ENCODE measurements around the gene SPATS2L.

SPATS2L gene

GRCh38 chr2:200306196-200306930 lies at the start of gene SPATS2L:
SPATS2L (plus strand) TSS chr2:200306693; CDS start chr2:200389245, 82,552 bp downstream.
- peak; percentile 63 for TF ChIP-seq POLR2A (IDR thresholded peaks at IDR 0.05; ENCODE audit: low read depth, low read length)
- DNase-seq (ENCODE audit: insufficient read length, low spot score) (peak; percentile 52), FAIRE-seq (peak; percentile 81)

GRCh38 chr2:200257570-200257969 lies 48.9 kb upstream of the SPATS2L start:
- no peak for FAIRE-seq
- no peak for DNase-seq (ENCODE audit: insufficient read length, low spot score)
- no peak for TF ChIP-seq POLR2A (IDR thresholded peaks at IDR 0.05; ENCODE audit: low read depth, low read length)

DNA sequence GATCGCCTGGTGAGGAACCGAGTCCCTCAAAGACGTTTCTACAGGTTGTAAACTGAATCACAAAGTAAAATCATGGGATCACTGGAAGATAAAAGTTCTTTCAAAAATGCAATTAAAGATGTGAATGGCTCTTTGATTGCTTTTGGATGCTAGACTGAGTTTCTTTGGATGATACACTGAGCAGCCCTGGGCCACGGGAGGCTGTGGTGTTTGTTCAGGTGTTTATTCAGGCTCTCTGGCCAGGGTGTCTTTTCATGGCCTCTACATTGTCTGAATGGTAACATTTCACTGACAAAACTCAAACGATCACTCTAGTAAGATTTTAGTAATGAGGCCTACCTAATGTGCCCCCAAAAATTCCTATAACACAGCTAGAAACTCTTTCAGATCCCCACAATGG lies 48.4 kb upstream of the SPATS2L start:
- DNase-seq (ENCODE audit: insufficient read length, low spot score) (no peak), FAIRE-seq (no peak)
- no peak for TF ChIP-seq POLR2A (IDR thresholded peaks at IDR 0.05; ENCODE audit: low read depth, low read length)

DNA sequence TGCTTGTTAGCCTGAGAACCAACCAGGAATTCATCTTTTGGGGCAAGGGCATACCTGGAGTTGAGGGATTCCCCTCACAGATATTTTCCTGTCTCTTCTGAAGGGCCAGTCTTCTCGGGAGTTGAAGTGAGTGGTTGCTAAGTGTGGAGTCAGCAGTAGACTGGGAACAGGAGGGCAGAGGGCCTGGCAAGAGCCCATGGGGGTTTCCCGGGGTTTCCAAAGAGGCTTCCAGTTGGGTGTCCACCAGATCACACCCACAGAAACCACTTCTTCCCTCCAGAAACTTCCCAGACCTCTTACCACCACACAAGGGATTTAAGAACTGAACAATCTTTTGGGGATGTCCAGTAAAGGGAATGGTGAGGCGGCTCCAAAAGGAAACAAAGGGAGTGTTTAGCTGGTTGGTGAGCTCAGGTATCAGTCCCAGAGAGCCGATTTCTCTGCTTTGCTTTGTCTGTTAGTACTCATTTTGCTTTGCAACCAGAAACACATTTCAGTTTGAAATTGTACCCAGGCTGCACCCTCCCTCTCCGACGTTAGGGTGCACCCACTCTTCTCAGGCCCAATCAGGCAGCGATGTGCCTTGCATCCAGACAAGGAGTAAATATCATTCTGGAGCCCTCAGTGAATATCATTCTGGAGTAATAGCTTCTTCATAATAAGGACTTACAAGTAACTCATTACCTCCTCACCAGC lies 47.5 kb upstream of the SPATS2L start:
- DNase-seq (ENCODE audit: insufficient read length, low spot score) (no peak), FAIRE-seq (no peak)
- no peak for TF ChIP-seq POLR2A (IDR thresholded peaks at IDR 0.05; ENCODE audit: low read depth, low read length)

- DNase-seq (ENCODE audit: insufficient read length, low spot score) (no peak), FAIRE-seq (no peak)
- TF ChIP-seq POLR2A (IDR thresholded peaks at IDR 0.05; ENCODE audit: low read depth, low read length) = no peak
Observed at GRCh38 chr2:200259577-200259957, 46.9 kb upstream of the SPATS2L start.

DNA sequence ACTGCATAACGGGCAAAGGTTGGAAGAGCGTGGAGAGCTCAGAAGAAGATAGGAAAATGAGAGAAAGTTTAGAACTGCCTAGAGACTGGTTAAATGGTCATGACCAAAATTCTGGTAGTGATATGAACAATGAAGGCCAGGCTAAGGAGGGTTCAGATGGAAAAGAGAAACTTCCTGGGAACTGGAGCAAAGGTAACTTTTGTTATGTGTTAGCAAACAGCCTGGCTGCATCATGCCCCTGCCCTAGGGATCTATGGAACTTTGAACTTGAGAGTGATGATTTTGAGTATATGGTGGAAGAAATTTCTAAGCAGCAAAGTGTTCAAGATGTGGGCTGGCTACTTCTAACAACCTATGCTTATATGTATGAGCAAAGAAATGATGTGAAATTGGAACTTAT lies 44.4 kb upstream of the SPATS2L start:
- no peak for DNase-seq (ENCODE audit: insufficient read length, low spot score)
- FAIRE-seq = no peak
- no peak for TF ChIP-seq POLR2A (IDR thresholded peaks at IDR 0.05; ENCODE audit: low read depth, low read length)

DNA sequence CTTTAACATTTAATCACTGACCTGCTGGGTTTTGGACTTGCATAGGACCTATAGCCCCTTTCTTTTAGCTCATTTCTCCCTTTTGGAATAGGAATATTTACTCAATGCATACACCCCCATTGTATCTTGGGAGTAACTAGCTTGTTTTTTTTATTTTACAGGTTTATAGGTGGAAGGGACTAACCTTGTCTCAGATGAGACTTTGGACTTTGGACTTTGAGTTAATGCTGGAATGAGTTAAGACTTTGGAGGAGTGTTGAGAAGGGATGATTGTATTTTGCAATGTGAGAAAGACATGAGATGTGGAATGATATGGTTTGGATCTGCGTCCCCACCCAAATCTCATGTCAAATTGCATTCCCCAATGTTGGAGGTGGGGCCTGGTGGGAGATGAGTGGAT lies 43.2 kb upstream of the SPATS2L start:
- no peak for TF ChIP-seq POLR2A (IDR thresholded peaks at IDR 0.05; ENCODE audit: low read depth, low read length)
- no peak for FAIRE-seq

DNA sequence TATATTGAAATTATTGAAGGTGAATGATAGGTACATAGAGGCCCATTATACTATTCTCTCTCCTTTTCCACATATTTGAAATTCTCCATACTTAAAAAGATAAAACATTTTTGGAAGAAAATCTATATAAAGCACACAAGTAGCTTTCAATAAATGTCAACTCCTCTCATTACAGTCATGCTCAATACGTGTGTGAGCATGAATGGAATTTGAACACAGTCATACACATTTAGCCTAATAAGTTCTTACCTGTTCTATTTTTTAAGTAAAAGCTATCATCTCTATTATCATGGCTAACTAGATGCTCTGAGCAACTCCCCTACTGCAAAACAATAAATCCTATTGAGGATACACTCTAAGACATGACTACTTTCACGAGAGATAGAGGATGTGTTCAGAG lies 41.9 kb upstream of the SPATS2L start:
- FAIRE-seq = no peak
- DNase-seq (ENCODE audit: insufficient read length, low spot score) = no peak
- no peak for TF ChIP-seq POLR2A (IDR thresholded peaks at IDR 0.05; ENCODE audit: low read depth, low read length)

More for the DNA sequence above, 43.2 kb upstream of the SPATS2L start:
- no peak for DNase-seq (ENCODE audit: insufficient read length, low spot score)

DNA sequence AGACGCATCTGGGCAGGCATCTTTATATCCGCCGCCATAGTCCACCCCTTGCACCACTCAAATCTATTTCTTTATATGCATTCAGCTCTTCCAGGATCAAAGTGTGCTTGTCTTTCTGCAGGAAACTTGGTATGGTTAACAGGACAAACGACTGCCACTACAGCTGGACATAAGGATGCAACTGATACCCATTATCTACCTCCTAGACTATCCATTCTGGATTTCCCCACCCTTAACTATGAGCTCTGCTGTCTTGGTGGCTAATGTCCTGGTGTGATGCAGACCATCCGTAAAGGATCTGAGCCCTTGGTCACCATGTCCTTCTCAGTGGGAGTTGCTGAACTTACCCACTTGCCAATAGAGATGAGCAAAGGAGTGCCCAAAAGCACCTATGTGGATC lies 40.1 kb upstream of the SPATS2L start:
- no peak for TF ChIP-seq POLR2A (IDR thresholded peaks at IDR 0.05; ENCODE audit: low read depth, low read length)
- FAIRE-seq (no peak), DNase-seq (ENCODE audit: insufficient read length, low spot score) (no peak)

GRCh38 chr2:200267350-200267749 lies 39.1 kb upstream of the SPATS2L start:
- DNase-seq (ENCODE audit: insufficient read length, low spot score) = no peak
- no peak for FAIRE-seq
- TF ChIP-seq POLR2A (IDR thresholded peaks at IDR 0.05; ENCODE audit: low read depth, low read length) = no peak

DNA sequence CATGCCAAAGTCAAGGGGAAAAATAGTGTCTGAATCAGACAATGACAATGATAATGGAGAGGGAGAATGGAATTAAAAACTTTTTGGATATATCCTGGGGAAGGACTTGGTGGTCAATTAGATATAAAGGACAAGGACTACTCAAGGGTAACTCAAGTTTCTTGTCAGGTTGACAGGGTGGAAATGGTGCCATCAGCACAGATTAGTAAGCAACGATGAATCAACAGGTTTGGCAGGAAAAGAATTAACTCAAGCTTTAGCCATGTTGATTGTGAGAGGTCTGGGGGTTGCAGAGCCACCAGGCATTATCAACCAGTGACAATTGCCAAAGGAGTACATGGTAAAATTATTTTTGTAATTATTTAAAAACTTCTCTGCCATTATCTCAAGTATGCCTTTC lies 35.8 kb upstream of the SPATS2L start:
- TF ChIP-seq POLR2A (IDR thresholded peaks at IDR 0.05; ENCODE audit: low read depth, low read length) = no peak
- no peak for DNase-seq (ENCODE audit: insufficient read length, low spot score)
- FAIRE-seq = no peak

DNA sequence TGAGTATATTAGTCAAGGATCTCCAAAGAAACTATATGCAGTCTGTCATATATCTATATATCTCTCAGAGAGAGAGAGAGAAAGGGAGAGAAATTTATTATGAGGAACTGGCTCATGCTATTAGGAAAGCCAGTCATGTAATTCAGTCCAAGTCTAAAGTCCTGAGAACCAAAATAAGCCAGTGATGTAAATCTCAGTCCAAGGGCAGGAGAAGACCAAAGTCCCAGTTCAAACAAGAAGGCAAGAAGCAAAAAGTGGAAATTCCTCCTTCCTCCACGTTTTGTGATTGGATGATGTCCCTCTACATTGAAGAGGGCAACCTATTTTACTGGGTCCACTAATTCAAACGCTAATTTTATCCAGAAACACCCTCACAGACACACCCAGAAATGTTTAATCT lies 34.2 kb upstream of the SPATS2L start:
- TF ChIP-seq POLR2A (IDR thresholded peaks at IDR 0.05; ENCODE audit: low read depth, low read length) = no peak
- FAIRE-seq = no peak
- DNase-seq (ENCODE audit: insufficient read length, low spot score) = no peak

DNA sequence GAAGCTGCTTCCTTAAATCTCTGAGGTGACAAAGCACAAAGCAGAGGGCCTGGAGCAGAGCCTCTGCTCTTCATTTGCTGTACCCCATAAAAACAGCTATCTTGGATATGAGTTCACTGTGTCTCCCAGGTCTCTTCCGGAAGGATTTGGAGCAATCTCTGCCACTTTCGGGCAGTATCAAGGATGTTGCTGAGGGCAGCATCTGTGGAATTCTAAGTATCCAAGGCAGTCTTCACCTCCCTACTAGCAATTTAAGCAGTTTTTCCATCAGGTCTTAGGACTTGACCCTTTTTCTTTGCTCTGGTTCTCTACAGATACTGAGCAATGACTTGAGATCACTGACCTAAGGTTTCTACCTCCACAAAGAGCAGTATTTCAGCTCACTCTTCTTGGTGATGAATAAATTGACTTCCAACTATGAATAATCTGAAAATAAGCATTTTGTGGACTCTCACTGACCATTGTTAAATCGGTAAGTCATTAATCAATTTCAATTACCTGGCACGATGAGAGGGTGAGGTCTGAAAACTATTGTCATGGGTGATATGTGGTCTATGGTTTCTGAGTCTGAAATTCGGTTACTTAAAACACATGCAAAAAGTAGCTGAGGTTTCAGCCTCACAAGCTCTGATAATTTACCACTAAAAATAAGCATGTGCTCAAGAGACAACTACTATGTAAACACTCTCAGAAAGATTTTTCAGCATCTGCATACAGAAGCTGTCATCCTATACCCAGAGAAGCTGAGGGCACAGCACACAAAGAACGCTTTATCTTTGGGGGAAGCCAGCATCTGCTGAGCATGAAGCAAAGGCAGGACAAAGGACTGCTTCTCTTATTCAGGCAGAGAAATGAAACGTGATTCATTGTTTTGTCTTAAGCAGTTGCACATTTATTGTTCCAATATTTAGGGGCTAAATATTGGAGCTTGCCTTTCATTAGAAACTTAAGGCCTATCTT lies 32.1 kb upstream of the SPATS2L start:
- no peak for DNase-seq (ENCODE audit: insufficient read length, low spot score)
- TF ChIP-seq POLR2A (IDR thresholded peaks at IDR 0.05; ENCODE audit: low read depth, low read length) = no peak
- FAIRE-seq = no peak

Measured in H54 (cell line).